SK-N-SH (cell line): ENCODE results near the gene NOC2L. TPM values are rescaled to one million over a fixed set of nuclear protein-coding genes. Genes with fewer than 3 reads are reported as not detected.

Source experiments
- CTCF ChIA-PET: fragments of 300-600, 350-600 bp; formaldehyde crosslinking; extraction: SDS; loops from one replicate; lab custom pipeline; 2021; lab: Yijun Ruan, JAX
- POLR2A ChIA-PET: fragments of 350-600 bp; sonication (Branson Sonifier 250); formaldehyde crosslinking; extraction: SDS; loops from one replicate; lab custom pipeline; 2020; ENCODE audit warnings: antibody characterized with exemption, inconsistent platforms; lab: Yijun Ruan, JAX
- DNase-seq: peaks from one replicate; pipeline ENCODE4 v3.0.0; 2012
- H2AFZ ChIP-seq: fragments of 200-600 bp; sonication (generic); 2 replicates; pipeline ENCODE4 v1.8.1; 2016; ENCODE audit warnings: antibody characterized with exemption, mild to moderate bottlenecking, low read depth
- H3F3A ChIP-seq: fragments of 200-600 bp; sonication (generic); replicated peaks from 2 replicates; pipeline ENCODE3; 2016; ENCODE audit warnings: antibody characterized with exemption, mild to moderate bottlenecking; ENCODE audit not compliant: insufficient read depth
- H3K27ac ChIP-seq, 2 experiments: fragments of 200-500 bp in 1 of 2; fragments of 200-600 bp in 1 of 2; sonication (Bioruptor generic) in 1 of 2; sonication (generic), shearing (Covaris generic) in 1 of 2; 2 replicates each; pipeline versions ENCODE4 v1.5.1 to v1.6.1; 2014 to 2016; ENCODE audit warnings: low read depth in 2 of 2, inconsistent platforms in 1 of 2, low read length in 1 of 2, mild to moderate bottlenecking in 1 of 2, mixed read lengths in 1 of 2
- H3K27me3 ChIP-seq: fragments of 200-600 bp; sonication (generic), shearing (Covaris generic); 2 replicates; pipeline ENCODE4 v1.6.1; 2016; ENCODE audit warnings: mixed run types; ENCODE audit not compliant: insufficient read depth
- H3K36me3 ChIP-seq, 2 experiments: fragments of 200-500 bp in 1 of 2; fragments of 200-600 bp in 1 of 2; sonication (Bioruptor generic) in 1 of 2; sonication (generic) in 1 of 2; replicated peaks in 1 of 2; 2 replicates each; pipeline versions ENCODE3 to v1.5.1; 2014 to 2016; ENCODE audit warnings: low read length in 1 of 2, mild to moderate bottlenecking in 1 of 2; ENCODE audit not compliant: insufficient read depth in 2 of 2, control insufficient read depth in 1 of 2
- H3K4me1 ChIP-seq, 2 experiments: fragments of 200-500 bp in 1 of 2; fragments of 200-600 bp in 1 of 2; sonication (Bioruptor generic) in 1 of 2; sonication (generic), shearing (Covaris generic) in 1 of 2; 2 replicates each; pipeline versions ENCODE4 v1.5.1 to v1.6.1; 2014 to 2016; ENCODE audit warnings: low read depth in 1 of 2, low read length in 1 of 2, mixed run types in 1 of 2; ENCODE audit not compliant: insufficient read depth in 2 of 2, control insufficient read depth in 1 of 2
- H3K4me2 ChIP-seq: fragments of 200-600 bp; sonication (generic), shearing (Covaris generic); 2 replicates; pipeline ENCODE4 v1.6.1; 2017; ENCODE audit warnings: mixed run types
- H3K4me3 ChIP-seq, 2 experiments: fragments of 200-500 bp in 1 of 2; fragments of 200-600 bp in 1 of 2; sonication (Bioruptor generic) in 1 of 2; sonication (generic), shearing (Covaris generic) in 1 of 2; 2 replicates each; pipeline versions ENCODE4 v1.5.1 to v1.8.1; 2014 to 2016; ENCODE audit warnings: low read depth in 2 of 2, inconsistent platforms in 1 of 2, low read length in 1 of 2, mild to moderate bottlenecking in 1 of 2, mixed read lengths in 1 of 2, moderate library complexity in 1 of 2
- H3K79me2 ChIP-seq: fragments of 200-600 bp; sonication (generic); 2 replicates; pipeline ENCODE4 v1.8.1; 2017; ENCODE audit warnings: mild to moderate bottlenecking; ENCODE audit not compliant: insufficient read depth
- H3K9ac ChIP-seq: fragments of 200-600 bp; sonication (generic); 2 replicates; pipeline ENCODE4 v1.6.1; 2017; ENCODE audit warnings: mixed run types
- H3K9me2 ChIP-seq: fragments of 200-600 bp; sonication (generic); 2 replicates; pipeline ENCODE4 v1.6.1; 2017; ENCODE audit warnings: mixed run types
- H3K9me3 ChIP-seq: fragments of 200-600 bp; sonication (generic); 2 replicates; pipeline ENCODE4 v1.6.1; 2017; ENCODE audit warnings: mixed run types, mild to moderate bottlenecking, moderate library complexity
- H4K20me1 ChIP-seq: fragments of 200-600 bp; sonication (generic); 2 replicates; pipeline ENCODE4 v1.6.1; 2017; ENCODE audit warnings: mild to moderate bottlenecking, mixed run types; ENCODE audit not compliant: insufficient read depth
- FOSL2 ChIP-seq: IDR thresholded peaks from 2 replicates; pipeline ENCODE4 v1.4.0; 2012; ENCODE audit warnings: low read depth, mild to moderate bottlenecking, moderate library complexity, borderline replicate concordance
- JUND ChIP-seq: IDR thresholded peaks from 2 replicates; pipeline ENCODE4 v1.4.0; 2012
- MEF2A ChIP-seq: IDR thresholded peaks from 2 replicates; pipeline ENCODE4 v1.4.0; 2012; ENCODE audit warnings: low read depth, borderline replicate concordance
- NRF1 ChIP-seq: IDR thresholded peaks from 2 replicates; pipeline ENCODE4 v1.6.1; 2012; ENCODE audit warnings: low read depth, mild to moderate bottlenecking, low read length
- POLR2AphosphoS5 ChIP-seq: IDR thresholded peaks from 2 replicates; pipeline ENCODE4 v1.6.1; 2012; ENCODE audit warnings: low read depth, low read length
- RFX5 ChIP-seq: IDR thresholded peaks from 2 replicates; pipeline ENCODE4 v1.6.1; 2012; ENCODE audit warnings: mild to moderate bottlenecking, improper control_type of control experiment, low read length
- RXRA ChIP-seq: IDR thresholded peaks from 2 replicates; pipeline ENCODE4 v1.4.0; 2012; ENCODE audit warnings: low read depth, mild to moderate bottlenecking, borderline replicate concordance
- SIN3A ChIP-seq: IDR thresholded peaks from 2 replicates; pipeline ENCODE4 v1.6.1; 2012; ENCODE audit warnings: low read depth, mild to moderate bottlenecking, low read length, moderate library complexity, borderline replicate concordance
- SMC3 ChIP-seq: IDR thresholded peaks from 2 replicates; pipeline ENCODE4 v1.6.1; 2012; ENCODE audit warnings: low read depth, low read length, improper control_type of control experiment
- TEAD4 ChIP-seq: IDR thresholded peaks from 2 replicates; pipeline ENCODE4 v1.4.0; 2012; ENCODE audit warnings: mild to moderate bottlenecking, borderline replicate concordance; ENCODE audit not compliant: insufficient read depth
- WGBS: methylation state at CpG from one replicate; pipeline ENCODE4 v1.1.6; 2017; ENCODE audit warnings: low lambda C conversion rate; 5-methylcytosine and 5-hydroxymethylcytosine counted together
- polyA plus RNA-seq, 3 experiments: library from polyadenylated mRNA; depleted of rRNA; stranded (reverse); fragments of >200 nt; gene quantifications; 2 replicates each; pipeline ENCODE4 v1.2.3, GENCODE V29; 2012
- TF ChIP-seq, protein P1 (sequence below): IDR thresholded peaks from 2 replicates; pipeline ENCODE4 v1.4.0; 2012; ENCODE audit warnings: low read depth
- TF ChIP-seq, protein P2 (sequence below): fragments of 200-600 bp; sonication (generic); IDR thresholded peaks from 2 replicates; pipeline ENCODE4 v1.6.1; 2017; ENCODE audit warnings: antibody characterized with exemption, mild to moderate bottlenecking, moderate library complexity
- TF ChIP-seq, protein P3 (sequence below): IDR thresholded peaks from 2 replicates; pipeline ENCODE4 v1.4.0; 2012; ENCODE audit warnings: low read depth, borderline replicate concordance
- TF ChIP-seq, protein P4 (sequence below): IDR thresholded peaks from 2 replicates; pipeline ENCODE4; 2012

NOC2L gene
- polyA plus RNA-seq, 1 of the 3 experiments (the other 2 are of a cell fraction): 124 TPM

DNA sequence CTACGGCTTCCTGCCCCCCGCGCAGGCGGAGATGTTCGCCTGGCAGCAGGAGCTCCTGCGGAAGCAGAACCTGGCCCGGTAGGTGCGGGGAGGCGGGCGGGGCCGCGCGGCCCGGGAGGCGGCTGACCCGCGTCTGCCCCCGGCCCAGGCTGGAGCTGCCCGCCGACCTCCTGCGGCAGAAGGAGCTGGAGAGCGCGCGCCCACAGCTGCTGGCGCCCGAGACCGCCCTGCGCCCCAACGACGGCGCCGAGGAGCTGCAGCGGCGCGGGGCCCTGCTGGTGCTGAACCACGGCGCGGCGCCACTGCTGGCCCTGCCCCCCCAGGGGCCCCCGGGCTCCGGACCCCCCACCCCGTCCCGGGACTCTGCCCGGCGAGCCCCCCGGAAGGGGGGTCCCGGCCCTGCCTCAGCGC lies 16.6 kb downstream of the NOC2L start (continued):
- TF ChIP-seq, protein P1, sequence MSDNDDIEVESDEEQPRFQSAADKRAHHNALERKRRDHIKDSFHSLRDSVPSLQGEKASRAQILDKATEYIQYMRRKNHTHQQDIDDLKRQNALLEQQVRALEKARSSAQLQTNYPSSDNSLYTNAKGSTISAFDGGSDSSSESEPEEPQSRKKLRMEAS: no peak
- TF ChIP-seq NRF1 (no peak), SIN3A (no peak), TEAD4 (no peak), SMC3 (no peak), POLR2AphosphoS5 (no peak)
- TF ChIP-seq, protein P2, sequence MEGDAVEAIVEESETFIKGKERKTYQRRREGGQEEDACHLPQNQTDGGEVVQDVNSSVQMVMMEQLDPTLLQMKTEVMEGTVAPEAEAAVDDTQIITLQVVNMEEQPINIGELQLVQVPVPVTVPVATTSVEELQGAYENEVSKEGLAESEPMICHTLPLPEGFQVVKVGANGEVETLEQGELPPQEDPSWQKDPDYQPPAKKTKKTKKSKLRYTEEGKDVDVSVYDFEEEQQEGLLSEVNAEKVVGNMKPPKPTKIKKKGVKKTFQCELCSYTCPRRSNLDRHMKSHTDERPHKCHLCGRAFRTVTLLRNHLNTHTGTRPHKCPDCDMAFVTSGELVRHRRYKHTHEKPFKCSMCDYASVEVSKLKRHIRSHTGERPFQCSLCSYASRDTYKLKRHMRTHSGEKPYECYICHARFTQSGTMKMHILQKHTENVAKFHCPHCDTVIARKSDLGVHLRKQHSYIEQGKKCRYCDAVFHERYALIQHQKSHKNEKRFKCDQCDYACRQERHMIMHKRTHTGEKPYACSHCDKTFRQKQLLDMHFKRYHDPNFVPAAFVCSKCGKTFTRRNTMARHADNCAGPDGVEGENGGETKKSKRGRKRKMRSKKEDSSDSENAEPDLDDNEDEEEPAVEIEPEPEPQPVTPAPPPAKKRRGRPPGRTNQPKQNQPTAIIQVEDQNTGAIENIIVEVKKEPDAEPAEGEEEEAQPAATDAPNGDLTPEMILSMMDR: no peak
- TF ChIP-seq, protein P3, sequence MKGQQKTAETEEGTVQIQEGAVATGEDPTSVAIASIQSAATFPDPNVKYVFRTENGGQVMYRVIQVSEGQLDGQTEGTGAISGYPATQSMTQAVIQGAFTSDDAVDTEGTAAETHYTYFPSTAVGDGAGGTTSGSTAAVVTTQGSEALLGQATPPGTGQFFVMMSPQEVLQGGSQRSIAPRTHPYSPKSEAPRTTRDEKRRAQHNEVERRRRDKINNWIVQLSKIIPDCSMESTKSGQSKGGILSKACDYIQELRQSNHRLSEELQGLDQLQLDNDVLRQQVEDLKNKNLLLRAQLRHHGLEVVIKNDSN: no peak
- TF ChIP-seq, protein P4, sequence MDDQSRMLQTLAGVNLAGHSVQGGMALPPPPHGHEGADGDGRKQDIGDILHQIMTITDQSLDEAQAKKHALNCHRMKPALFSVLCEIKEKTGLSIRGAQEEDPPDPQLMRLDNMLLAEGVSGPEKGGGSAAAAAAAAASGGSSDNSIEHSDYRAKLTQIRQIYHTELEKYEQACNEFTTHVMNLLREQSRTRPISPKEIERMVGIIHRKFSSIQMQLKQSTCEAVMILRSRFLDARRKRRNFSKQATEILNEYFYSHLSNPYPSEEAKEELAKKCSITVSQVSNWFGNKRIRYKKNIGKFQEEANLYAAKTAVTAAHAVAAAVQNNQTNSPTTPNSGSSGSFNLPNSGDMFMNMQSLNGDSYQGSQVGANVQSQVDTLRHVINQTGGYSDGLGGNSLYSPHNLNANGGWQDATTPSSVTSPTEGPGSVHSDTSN: no peak

DNA sequence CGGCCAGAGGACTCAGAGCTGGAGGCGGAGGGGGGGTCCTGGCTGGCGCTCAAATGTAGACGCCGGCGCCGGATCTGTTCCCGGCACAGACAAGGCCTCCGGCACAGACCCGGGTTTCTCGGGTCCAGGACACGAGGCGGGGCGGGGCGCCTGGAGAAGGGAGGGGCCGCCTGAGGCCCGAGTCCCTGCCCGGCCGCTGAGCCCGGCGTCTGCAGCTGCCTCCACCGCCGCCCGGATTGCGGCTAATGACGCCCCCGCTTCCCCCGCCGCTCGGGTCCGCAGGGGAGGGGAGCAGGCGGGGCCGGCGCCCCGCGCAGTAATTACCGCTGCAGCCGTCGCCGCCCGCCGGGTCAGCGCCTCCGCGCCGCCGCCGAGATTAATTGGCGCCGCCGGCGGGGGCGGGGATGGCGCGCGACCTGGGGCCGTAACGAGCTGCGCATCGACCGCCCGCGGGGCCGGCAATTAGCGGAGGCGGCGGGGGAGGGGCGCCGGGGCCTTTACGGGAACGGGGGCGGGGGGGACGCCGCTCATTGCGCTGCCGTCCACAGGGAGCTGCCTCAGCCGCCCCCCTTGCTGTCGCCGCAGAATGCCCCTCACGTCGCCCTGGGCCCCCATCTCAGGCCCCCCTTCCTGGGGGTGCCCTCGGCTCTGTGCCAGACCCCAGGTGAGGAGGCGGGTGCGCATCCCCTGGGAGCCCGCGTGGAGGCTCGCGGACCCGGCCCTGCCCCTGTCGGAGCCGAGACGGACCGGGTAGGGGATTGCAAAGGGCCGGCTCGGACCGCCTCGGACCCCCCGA lies 17.3 kb downstream of the NOC2L start:
- Histone ChIP-seq H3K27me3 (no peaks in the 10 kb centered on the region), H3K9me2 (no peaks in the 10 kb centered on the region), H3K36me3 (peaks cover 0 to 20% of the 10 kb centered on the region in 2 experiments), H3K9me3 (no peaks in the 10 kb centered on the region), H2AFZ (no peak overlapping the region), H4K20me1 (no peaks in the 10 kb centered on the region), H3K79me2 (no peaks in the 10 kb centered on the region), H3K27ac (peak overlapping the region in 1 of 2 experiments; percentile 75; a peak in 2 of 4 replicates), H3F3A (peaks cover 20% of the 10 kb centered on the region), H3K9ac (no peak overlapping the region), H3K4me2 (peak overlapping the region; percentile 47; the same call in 1 of the 2 replicates), H3K4me3 (peak overlapping the region in 1 of 2 experiments; percentile 38; a peak in 2 of 4 replicates), H3K4me1 (peaks cover 0 to 61% of the 10 kb centered on the region in 2 experiments; a peak in 1 of 4 replicates)
- no peak for TF ChIP-seq JUND
- no peak for TF ChIP-seq FOSL2
- TF ChIP-seq MEF2A: no peak
- no peak for TF ChIP-seq RXRA
- no peak for TF ChIP-seq NRF1
- TF ChIP-seq, protein P1: 0 out of 2 replicates have a peak, but pooled peaks have one; percentile 26
- TF ChIP-seq RFX5: no peak
- no peak for TF ChIP-seq SIN3A
- DNase-seq: peak; percentile 90
- ChIA-PET POLR2A (interaction anchor here (1.1 to 3.2 kb wide), 5 partner anchors 15 to 37 kb away, joined by 3 to 13 read pairs (median 5); no protein-coding TSS in a partner anchor), CTCF (interaction anchor here (0.6 to 8.9 kb wide), 10 partner anchors 12 to 350 kb away, joined by 3 to 125 read pairs (median 9); partner anchors contain the start of gene NOC2L)
- WGBS: 1% methylated on average over 16 of the region's 98 CpGs
